Measurements from ENCODE around the gene SDR39U1.
A peak's percentile ranks its signal among the peaks of the same experiment; 100 is the strongest.

Gene SDR39U1

DNA sequence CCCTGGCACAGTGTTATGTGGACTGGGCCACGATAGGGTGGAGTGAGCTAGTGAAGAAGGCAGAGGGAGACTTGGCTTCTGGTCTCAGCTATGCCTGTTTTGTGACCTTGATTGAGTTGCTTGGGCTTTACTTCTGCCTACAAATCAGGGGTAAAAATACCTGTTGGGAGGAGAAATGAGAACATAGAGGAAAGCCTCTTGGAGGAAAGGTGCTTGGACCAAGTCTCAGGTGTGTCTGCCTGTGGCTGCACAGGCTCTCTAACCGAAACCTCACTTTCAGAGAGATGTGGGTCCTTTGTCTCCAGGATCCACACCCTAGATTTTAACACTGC lies 4.9 kb downstream of the SDR39U1 start:
- peaks cover 58% of the 10 kb centered on the region for H3K4me1 Mint-ChIP-seq (ENCODE audit: low read depth)
- no peaks in the 10 kb centered on the region for H3K27me3 Mint-ChIP-seq
- DNase-seq, result no peak
- peak overlapping the region; percentile 99 for H3K27ac Mint-ChIP-seq
- peaks cover 98% of the 10 kb centered on the region for H3K36me3 Mint-ChIP-seq (ENCODE audit: low read depth)
- H3K9me3 Mint-ChIP-seq, result no peaks in the 10 kb centered on the region
- H3K4me3 Mint-ChIP-seq, result no peak overlapping the region

DNA sequence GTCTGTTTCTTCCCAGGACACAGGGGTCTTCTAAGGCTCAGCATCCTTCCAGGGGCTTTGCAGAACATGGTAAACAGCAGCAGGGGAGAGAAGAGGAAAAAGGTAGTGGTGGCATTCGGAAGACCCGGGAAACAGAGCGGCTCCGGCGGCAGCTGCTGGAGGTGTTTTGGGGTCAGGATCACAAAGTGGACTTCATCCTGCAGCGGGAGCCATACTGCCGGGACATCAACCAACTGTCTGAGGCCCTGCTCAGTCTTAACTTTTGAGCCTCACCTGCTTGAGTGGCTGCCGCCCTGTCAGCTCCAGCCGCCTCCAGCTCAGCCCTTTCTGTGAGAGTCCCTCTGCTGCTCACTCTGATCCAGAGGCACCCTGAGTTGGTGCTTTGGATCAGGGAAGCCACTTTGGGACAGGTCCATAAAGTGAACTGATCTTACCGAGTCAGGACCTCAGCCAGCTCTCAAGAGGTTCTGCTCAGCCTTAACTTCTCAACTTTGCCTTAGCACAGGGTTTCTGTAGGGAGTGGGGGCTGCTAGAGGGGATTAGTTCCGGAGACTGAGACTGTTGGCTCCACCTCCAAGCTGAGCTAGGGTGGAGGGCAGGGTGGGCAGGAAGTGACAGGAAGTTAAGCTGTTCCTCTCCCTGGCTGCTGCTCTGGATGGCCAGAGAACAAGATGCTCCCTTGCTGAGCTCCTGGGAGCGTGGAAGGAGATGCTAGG lies 5.4 kb downstream of the SDR39U1 start:
- H3K9me3 Mint-ChIP-seq, result no peaks in the 10 kb centered on the region
- peak overlapping the region; percentile 99 for H3K27ac Mint-ChIP-seq
- no peaks in the 10 kb centered on the region for H3K27me3 Mint-ChIP-seq
- H3K36me3 Mint-ChIP-seq (ENCODE audit: low read depth), result peaks cover 96% of the 10 kb centered on the region
- DNase-seq, result no peak
- peaks cover 59% of the 10 kb centered on the region for H3K4me1 Mint-ChIP-seq (ENCODE audit: low read depth)
- H3K4me3 Mint-ChIP-seq, result no peak overlapping the region

DNA sequence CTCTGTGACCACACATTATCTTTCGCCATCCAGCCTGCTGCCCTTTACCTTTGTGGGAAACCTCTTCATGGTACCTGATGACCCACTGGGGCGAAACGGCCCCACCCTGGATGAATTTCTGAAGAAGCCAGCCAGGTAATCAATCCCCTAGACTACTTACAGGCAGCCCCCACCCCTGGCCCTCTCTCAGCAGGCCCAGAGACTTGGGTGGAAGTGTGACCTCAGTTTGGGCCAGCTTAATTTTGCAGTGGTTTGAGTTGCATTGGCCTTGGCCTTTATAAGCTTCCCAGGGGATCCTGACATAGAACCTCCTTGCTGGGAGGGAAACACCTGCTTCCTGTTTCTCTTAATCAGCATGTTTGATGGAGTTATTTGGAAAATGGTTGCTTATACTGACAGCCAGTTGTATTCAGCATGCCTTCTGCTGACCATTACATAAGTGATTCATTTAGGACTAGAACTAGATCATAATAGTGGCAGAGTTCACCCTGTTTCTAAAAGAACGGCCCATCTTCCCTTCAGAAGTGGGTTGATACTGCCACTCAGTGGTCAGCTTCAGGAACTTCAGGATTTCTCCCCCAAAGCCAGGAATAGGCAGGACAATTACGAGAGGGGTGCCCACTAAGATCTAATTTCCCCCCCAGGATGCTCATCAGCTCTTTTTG lies 6.1 kb downstream of the SDR39U1 start:
- no peak for DNase-seq

DNA sequence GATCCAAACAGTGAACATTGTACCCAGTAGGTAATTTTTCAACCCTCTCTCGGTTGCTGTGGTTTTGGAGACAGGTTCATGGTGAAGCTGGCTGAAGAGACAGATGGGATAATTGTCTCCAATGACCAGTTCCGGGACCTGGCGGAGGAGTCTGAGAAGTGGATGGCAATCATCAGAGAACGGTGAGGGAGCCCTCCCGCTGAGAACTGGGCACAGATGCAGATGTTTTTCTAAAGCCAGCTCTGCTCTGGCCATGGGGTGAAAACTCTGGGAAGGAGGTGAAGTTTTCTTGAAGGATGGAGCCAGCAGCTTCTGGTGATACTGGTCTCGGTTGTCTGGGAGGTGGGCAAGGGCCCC lies 6.6 kb downstream of the SDR39U1 start:
- H3K4me3 Mint-ChIP-seq, result no peak overlapping the region
- peak overlapping the region; percentile 99 for H3K27ac Mint-ChIP-seq
- peaks cover 59% of the 10 kb centered on the region for H3K4me1 Mint-ChIP-seq (ENCODE audit: low read depth)
- H3K27me3 Mint-ChIP-seq, result no peaks in the 10 kb centered on the region
- DNase-seq, result no peak
- H3K36me3 Mint-ChIP-seq (ENCODE audit: low read depth), result peaks cover 96% of the 10 kb centered on the region
- H3K9me3 Mint-ChIP-seq, result no peaks in the 10 kb centered on the region

More for the DNA sequence above, 6.1 kb downstream of the SDR39U1 start:
- no peaks in the 10 kb centered on the region for H3K9me3 Mint-ChIP-seq
- H3K36me3 Mint-ChIP-seq (ENCODE audit: low read depth), result peaks cover 96% of the 10 kb centered on the region
- H3K27me3 Mint-ChIP-seq, result no peaks in the 10 kb centered on the region
- no peak overlapping the region for H3K4me3 Mint-ChIP-seq
- peaks cover 59% of the 10 kb centered on the region for H3K4me1 Mint-ChIP-seq (ENCODE audit: low read depth)
- peak overlapping the region; percentile 99 for H3K27ac Mint-ChIP-seq

DNA sequence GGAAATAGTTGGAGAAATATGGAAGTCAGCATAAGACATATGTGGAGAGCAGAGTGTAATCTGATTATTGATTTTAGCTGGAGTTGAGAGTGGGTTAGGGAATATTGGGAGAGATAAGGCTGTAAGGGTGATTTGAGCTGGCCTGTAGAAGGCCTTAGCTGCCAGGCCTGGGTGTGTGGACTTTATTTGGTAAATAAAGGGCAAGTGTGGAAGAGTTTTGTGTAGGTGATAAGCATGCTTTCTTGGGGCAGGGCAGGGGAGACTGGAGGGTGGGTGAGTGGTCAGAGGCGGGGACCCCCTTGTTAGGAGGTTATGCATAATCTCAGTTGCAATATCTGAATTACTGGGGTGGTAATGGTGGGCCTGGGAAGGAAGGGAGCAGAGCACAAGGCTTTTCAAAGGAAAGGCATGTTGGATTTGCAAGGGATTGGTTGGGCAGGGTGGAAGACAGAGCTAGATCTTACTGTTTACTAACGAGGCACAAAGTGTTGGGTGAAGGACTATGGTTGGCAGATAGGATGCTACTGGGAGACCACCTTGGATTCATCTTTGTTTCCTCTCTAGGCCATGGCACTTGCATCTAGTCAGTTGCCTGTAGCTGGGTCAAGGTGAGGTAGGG lies 7.3 kb downstream of the SDR39U1 start:
- Mint-ChIP-seq H3K27ac (peak overlapping the region; percentile 4), H3K9me3 (no peaks in the 10 kb centered on the region), H3K4me1 (ENCODE audit: low read depth) (peaks cover 54% of the 10 kb centered on the region), H3K4me3 (no peak overlapping the region), H3K27me3 (no peaks in the 10 kb centered on the region), H3K36me3 (ENCODE audit: low read depth) (peaks cover 95% of the 10 kb centered on the region)
- no peak for DNase-seq

DNA sequence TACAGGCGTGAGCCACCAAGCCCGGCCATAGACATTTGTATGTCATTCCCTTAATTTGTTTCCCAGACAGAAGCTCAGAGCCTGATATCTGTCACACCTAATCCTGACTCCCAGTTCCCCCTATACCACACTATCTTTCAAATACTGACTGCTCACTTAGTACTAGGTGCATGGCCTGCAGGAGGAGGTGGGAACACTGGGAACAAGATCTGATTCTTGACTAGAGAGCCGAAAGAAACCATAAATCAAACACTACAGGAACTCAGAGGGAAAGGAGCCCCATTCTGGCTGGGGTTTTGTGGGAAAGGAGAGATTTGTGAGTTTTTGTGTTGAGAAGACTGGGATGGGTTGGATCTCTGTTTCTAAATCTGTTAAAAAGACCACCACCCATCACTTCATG lies 7.9 kb downstream of the SDR39U1 start:
- H3K36me3 Mint-ChIP-seq (ENCODE audit: low read depth), result peaks cover 90% of the 10 kb centered on the region
- peak overlapping the region; percentile 4 for H3K27ac Mint-ChIP-seq
- H3K4me1 Mint-ChIP-seq (ENCODE audit: low read depth), result peaks cover 53% of the 10 kb centered on the region

DNA sequence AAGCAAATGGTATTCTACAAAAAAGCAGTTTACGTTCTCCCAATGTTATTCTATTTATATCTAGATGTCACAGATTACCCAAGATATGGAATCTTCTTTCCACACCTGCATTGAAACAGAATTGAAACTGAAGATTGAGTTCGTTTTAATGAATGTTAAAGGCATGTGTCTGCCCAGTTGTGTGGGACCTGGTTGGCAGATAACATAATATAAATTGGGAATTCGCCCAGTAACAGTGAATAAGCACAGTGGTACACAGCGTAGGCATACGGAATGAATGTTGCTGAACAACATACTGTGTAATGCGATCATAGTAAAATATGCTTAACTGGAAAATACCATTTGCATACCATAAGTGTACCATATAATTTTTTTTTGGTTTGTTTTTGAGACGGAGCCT lies 8.5 kb downstream of the SDR39U1 start:
- no peaks in the 10 kb centered on the region for H3K9me3 Mint-ChIP-seq
- peaks cover 85% of the 10 kb centered on the region for H3K36me3 Mint-ChIP-seq (ENCODE audit: low read depth)
- peaks cover 52% of the 10 kb centered on the region for H3K4me1 Mint-ChIP-seq (ENCODE audit: low read depth)
- no peaks in the 10 kb centered on the region for H3K27me3 Mint-ChIP-seq
- no peak overlapping the region for H3K4me3 Mint-ChIP-seq
- no peak overlapping the region for H3K27ac Mint-ChIP-seq
- DNase-seq, result no peak

More for the DNA sequence above, 7.9 kb downstream of the SDR39U1 start:
- no peaks in the 10 kb centered on the region for H3K9me3 Mint-ChIP-seq
- no peak overlapping the region for H3K4me3 Mint-ChIP-seq
- H3K27me3 Mint-ChIP-seq, result no peaks in the 10 kb centered on the region
- no peak for DNase-seq

DNA sequence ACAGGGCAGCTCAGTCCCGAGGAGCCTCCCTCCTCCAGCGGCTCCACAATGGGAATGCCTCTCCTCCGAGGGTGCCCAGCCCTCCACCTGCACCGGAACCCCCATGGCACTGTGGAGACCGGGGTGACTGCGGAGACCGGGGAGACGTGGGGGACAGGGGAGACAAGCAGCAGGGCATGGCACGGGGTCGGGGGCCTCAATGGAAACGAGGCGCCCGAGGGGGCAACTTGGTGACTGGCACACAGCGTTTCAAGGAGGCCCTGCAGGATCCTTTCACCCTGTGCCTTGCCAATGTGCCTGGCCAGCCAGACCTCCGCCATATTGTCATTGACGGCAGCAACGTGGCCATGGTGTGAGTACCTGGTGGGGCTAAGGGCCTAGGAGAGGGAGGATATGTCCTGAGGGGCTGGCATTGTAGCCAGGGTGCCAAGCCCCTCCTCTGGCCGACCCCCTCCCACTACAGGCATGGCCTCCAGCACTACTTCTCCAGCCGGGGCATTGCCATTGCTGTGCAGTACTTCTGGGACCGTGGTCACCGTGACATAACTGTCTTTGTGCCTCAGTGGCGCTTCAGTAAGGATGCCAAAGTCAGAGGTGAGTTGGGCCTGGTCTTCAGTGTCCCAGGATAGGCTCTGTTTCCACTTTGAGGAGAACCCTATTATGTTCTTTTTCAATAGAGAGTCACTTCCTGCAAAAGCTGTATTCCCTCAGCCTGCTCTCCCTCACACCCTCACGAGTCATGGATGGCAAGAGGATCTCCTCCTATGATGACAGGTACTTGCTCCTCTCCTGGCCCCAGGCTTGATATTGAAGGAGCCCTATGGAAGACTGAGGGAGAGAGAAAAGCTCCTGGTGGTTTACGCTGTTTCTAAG lies 10.1 kb downstream of the SDR39U1 start:
- peak overlapping the region; percentile 97 for H3K27ac Mint-ChIP-seq
- DNase-seq, result no peak
- no peaks in the 10 kb centered on the region for H3K9me3 Mint-ChIP-seq
- peaks cover 43% of the 10 kb centered on the region for H3K4me1 Mint-ChIP-seq (ENCODE audit: low read depth)
- H3K36me3 Mint-ChIP-seq (ENCODE audit: low read depth), result peaks cover 70% of the 10 kb centered on the region
- peak overlapping the region; percentile 91 for H3K4me3 Mint-ChIP-seq
- H3K27me3 Mint-ChIP-seq, result no peaks in the 10 kb centered on the region

DNA sequence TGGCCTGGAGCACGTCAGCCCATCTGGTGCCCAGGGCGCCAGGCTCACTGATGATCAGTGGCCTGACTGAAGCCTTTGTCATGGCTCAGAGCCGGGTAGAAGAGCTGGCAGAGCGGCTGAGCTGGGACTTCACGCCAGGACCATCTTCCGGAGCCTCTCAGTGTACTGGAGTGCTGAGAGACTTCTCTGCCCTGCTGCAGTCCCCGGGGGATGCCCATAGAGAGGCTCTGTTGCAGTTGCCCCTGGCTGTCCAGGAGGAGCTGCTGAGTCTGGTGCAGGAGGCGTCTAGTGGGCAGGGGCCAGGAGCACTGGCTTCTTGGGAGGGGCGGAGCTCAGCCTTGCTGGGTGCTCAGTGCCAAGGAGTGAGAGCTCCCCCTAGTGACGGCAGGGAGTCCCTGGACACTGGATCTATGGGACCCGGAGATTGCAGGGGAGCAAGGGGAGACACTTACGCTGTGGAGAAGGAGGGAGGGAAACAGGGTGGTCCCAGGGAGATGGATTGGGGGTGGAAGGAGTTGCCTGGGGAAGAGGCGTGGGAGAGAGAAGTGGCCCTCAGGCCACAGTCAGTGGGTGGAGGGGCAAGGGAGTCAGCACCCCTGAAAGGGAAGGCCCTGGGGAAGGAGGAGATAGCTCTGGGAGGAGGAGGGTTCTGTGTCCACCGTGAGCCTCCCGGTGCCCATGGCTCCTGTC lies 10.9 kb downstream of the SDR39U1 start:
- peak; percentile 89 for DNase-seq
- Mint-ChIP-seq H3K9me3 (no peaks in the 10 kb centered on the region), H3K27ac (peak overlapping the region; percentile 97), H3K27me3 (no peaks in the 10 kb centered on the region), H3K4me3 (peak overlapping the region; percentile 91), H3K36me3 (ENCODE audit: low read depth) (peaks cover 62% of the 10 kb centered on the region), H3K4me1 (ENCODE audit: low read depth) (peaks cover 41% of the 10 kb centered on the region)

DNA sequence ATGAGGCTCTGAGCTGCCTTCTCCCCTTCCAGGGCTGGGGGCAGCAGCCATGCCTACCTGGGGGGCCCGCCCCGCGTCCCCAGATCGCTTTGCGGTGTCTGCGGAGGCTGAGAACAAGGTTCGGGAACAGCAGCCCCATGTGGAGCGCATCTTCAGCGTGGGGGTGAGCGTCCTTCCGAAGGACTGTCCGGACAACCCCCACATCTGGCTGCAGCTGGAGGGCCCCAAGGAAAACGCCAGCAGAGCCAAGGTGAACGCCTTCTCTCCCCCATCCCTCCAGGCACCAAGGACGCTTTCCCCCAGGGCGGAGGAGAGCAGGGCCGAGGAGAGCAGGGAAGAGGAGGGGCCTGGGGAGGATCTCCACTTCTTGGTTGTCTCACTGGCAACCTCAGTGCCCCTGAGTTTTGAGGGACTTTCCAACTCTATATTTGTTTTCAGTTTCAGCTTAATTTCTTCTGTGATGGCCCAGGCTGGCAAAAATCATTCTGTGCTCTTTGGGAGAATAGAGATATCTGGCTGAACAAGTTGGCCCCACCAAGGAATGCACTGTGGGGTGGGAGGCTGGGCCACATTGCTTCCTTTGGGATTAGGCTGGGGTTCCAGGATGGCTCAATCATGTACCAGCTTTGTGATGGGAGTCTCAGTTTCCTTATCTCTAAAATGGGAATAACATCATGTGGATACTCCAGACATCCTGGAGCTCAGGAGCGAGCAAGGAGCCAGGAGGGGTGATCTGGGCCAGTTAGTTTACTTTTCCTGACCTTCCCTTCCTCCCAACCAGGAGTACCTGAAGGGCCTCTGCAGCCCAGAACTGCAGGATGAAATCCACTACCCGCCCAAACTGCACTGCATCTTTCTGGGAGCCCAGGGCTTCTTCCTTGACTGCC lies 11.7 kb downstream of the SDR39U1 start:
- peak; percentile 71 for DNase-seq
- Mint-ChIP-seq H3K27me3 (no peaks in the 10 kb centered on the region), H3K36me3 (ENCODE audit: low read depth) (peaks cover 54% of the 10 kb centered on the region), H3K4me3 (peak overlapping the region; percentile 91), H3K4me1 (ENCODE audit: low read depth) (peaks cover 44% of the 10 kb centered on the region), H3K27ac (peak overlapping the region; percentile 97), H3K9me3 (no peaks in the 10 kb centered on the region)

DNA sequence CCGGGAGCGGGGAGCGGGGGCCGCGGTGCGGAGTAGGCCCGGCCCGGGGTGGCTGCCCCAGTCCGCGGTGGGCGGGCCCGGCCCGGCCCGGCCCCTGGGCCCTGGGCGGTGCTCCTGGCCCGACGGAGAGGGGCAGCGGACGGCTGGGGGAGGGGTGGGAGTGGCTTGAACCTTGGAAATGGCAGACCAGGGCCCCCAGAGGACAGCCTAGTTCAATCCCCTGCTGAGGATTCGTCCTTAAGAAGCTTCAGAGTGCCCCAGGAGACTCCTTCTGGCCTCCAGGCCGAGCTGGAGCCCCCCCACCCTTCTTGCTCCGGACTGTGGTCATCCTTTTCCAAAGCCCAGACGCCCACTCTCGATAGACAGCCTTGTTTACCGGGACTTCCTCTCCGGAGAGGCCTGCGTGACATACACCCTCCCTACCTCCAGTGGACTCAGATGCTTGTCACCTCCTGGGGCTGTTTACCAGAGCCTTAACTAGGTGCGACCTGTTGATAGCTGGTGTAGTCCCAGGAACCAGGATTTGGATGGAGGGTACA lies 12.4 kb downstream of the SDR39U1 start:
- peak overlapping the region; percentile 97 for H3K27ac Mint-ChIP-seq
- no peaks in the 10 kb centered on the region for H3K9me3 Mint-ChIP-seq
- no peaks in the 10 kb centered on the region for H3K27me3 Mint-ChIP-seq
- peaks cover 50% of the 10 kb centered on the region for H3K4me1 Mint-ChIP-seq (ENCODE audit: low read depth)
- peaks cover 48% of the 10 kb centered on the region for H3K36me3 Mint-ChIP-seq (ENCODE audit: low read depth)
- H3K4me3 Mint-ChIP-seq, result peak overlapping the region; percentile 91
- DNase-seq, result no peak

DNA sequence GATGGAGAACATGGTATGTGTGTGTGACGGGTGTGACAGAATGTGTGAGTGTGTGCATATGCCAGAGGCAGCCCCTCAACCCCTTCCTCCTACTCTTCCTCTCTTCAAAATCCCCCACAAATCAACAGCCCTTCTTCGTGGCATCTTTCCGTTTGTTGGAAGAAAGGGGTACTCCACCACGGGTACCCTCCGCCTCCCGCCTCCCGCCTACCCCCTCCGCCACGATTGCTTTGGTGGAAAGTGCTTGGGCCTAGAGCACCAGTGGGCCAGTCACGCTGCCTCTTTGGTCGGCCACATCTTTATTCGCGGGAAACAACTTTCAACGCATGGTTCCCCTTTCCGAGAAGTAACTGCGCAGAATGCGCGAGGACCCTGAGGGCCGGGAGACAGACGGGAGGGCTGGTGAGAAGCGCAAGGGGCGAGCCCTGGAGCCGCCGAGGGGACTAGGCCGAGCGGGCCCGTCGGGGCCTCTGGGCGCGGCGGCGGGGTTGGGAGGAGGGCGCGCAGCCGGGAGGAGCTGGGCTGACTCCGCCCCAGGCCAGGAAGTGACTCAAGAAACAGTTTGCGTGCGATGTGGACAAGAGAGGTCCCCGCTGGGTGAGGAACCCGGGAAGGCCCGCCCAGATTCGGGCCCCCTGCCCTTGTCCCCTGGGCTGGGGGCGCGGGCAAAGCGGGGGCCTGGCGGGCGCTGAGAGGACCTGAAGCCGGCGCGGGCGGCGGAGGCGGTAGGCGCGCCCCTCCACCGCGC lies 13.0 kb downstream of the SDR39U1 start, which contains the start of the genes CBLN3 and KHNYN:
TSS of gene CBLN3 (minus strand) at position 274 of the 748 bp plus-strand sequence. CDS start 614 bp downstream, outside the sequence.
TSS of gene KHNYN (plus strand) at position 560 of the 748 bp plus-strand sequence. CDS start 777 bp downstream, outside the sequence.
- Mint-ChIP-seq H3K4me1 (ENCODE audit: low read depth) (peaks cover 52% of the 10 kb centered on the region), H3K27ac (peak within 1 kb of the TSS; percentile 98), H3K9me3 (no peaks in the 10 kb centered on the region), H3K36me3 (ENCODE audit: low read depth) (peaks cover 42% of the 10 kb centered on the region), H3K27me3 (no peaks in the 10 kb centered on the region), H3K4me3 (peak within 1 kb of the TSS; percentile 91)
- peak; percentile 92 for DNase-seq

All from activated T-cell treated with anti-CD3 and anti-CD28 coated beads, Interleukin-2, amount 50 U/mL, for 24 hours (primary cell).